ENCODE data around the gene KLHL14.

The KLHL14 gene

DNA sequence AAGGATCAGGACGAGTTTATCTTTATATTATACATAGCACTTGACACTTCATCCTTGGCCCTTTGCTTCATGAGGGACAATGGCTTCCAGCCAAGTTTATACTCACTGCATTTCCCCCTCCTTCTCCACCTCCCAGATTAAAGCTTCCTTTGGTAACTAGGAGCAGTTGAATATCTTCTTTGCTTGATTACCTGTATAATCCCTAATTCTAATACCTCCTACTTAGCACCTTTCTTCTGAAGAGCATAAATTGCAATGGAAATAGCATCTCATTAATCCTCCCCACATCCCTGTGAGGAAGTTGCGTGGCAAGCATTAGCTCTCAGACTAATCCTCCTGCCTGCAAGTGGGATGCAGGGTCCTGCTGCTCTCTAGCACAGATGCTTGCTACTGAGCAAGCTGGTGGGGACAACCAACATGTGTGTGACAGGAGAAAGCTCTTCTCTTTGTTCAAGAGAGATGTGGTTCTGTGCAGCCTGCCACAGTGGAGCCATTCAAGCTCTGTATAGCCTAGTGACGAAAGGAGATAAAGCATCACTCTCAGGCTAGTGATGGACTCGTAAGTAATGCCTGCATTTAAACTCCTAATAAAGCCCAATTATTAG, 19.1 kb downstream of the KLHL14 start:
- no peak for DNase-seq (ENCODE audit: extremely low read depth, low read depth)
- no peak overlapping the region for H3K4me3 ChIP-seq (replicated peaks; ENCODE audit: low read depth, low read length)
- TF ChIP-seq, protein P1, sequence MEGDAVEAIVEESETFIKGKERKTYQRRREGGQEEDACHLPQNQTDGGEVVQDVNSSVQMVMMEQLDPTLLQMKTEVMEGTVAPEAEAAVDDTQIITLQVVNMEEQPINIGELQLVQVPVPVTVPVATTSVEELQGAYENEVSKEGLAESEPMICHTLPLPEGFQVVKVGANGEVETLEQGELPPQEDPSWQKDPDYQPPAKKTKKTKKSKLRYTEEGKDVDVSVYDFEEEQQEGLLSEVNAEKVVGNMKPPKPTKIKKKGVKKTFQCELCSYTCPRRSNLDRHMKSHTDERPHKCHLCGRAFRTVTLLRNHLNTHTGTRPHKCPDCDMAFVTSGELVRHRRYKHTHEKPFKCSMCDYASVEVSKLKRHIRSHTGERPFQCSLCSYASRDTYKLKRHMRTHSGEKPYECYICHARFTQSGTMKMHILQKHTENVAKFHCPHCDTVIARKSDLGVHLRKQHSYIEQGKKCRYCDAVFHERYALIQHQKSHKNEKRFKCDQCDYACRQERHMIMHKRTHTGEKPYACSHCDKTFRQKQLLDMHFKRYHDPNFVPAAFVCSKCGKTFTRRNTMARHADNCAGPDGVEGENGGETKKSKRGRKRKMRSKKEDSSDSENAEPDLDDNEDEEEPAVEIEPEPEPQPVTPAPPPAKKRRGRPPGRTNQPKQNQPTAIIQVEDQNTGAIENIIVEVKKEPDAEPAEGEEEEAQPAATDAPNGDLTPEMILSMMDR (IDR thresholded peaks at IDR 0.05; ENCODE audit: low read depth, low read length, missing control alignments), result no peak

- no peak overlapping the region for H3K4me3 ChIP-seq (replicated peaks; ENCODE audit: low read depth, low read length)
- no peak for DNase-seq (ENCODE audit: extremely low read depth, low read depth)
- TF ChIP-seq, protein P1 (IDR thresholded peaks at IDR 0.05; ENCODE audit: low read depth, low read length, missing control alignments), result no peak
Observed at GRCh38 chr18:32750328-32750727, 22.5 kb downstream of the KLHL14 start.

DNA sequence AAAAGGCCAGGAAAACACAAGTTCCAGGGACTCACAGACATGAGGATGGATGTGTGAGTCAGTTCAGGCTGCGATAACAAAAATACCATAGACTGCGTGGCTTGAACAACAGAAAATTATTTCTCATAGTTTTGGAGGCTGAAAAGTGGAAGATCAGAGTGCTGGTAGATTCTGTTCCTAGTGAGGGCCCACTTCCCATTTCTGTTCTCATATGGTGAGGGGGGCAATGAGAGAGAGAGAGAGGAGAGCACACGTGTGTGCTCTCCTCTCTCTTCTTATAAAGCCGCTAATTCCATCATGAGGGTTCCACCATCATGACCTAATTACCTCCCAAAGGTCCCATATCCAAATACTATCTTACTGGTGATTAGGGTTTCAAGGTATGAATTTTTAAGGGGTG, 23.0 kb downstream of the KLHL14 start:
- TF ChIP-seq, protein P1 (IDR thresholded peaks at IDR 0.05; ENCODE audit: low read depth, low read length, missing control alignments), result no peak
- no peak overlapping the region for H3K4me3 ChIP-seq (replicated peaks; ENCODE audit: low read depth, low read length)
- no peak for DNase-seq (ENCODE audit: extremely low read depth, low read depth)

DNA sequence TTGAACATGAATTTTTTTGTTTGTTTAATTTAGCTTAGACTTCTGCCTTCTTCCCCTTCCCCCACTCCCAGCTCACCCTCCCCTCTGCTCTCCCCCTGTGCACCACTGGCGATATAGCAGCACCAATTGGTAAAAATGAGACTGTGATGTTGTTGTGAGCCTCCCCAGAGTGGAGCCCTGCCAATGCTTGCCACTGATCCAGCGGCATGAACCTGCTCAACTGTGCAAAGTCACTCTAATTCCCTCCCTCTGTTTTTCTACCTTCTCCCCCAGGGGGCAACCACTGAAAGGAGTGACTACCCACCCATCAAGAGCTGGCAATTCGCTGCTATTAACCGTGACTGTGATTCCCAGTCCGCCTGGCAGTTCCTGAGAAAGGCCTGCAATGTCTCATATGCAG, 30.2 kb downstream of the KLHL14 start:
- H3K4me3 ChIP-seq (replicated peaks; ENCODE audit: low read depth, low read length), result no peak overlapping the region
- TF ChIP-seq, protein P1 (IDR thresholded peaks at IDR 0.05; ENCODE audit: low read depth, low read length, missing control alignments), result no peak

GRCh38 chr18:32735781-32736180, 37.0 kb downstream of the KLHL14 start:
- TF ChIP-seq, protein P1 (IDR thresholded peaks at IDR 0.05; ENCODE audit: low read depth, low read length, missing control alignments), result no peak
- H3K4me3 ChIP-seq (replicated peaks; ENCODE audit: low read depth, low read length), result no peak overlapping the region
- DNase-seq (ENCODE audit: extremely low read depth, low read depth), result no peak

More for the DNA sequence above, 30.2 kb downstream of the KLHL14 start:
- no peak for DNase-seq (ENCODE audit: extremely low read depth, low read depth)

DNA sequence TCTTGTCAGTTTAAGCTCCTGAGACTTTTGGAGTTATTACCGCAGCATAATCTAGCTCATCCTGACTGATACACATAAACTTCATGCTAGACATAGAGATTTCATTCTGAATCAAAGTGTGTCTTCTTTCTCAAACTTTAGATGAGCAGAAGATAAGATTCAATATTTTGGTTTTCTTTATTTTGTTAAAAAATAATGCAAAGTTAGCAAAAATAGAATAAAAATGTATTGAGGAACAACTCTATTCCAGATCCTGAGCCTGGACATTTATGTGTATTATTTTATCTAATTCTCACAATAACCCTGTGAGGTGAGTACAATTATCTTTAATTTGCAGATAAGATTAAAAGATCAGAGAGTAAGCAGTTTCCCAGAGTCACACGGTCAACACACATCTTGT, 38.4 kb downstream of the KLHL14 start:
- DNase-seq (ENCODE audit: extremely low read depth, low read depth), result no peak
- TF ChIP-seq, protein P1 (IDR thresholded peaks at IDR 0.05; ENCODE audit: low read depth, low read length, missing control alignments), result no peak
- H3K4me3 ChIP-seq (replicated peaks; ENCODE audit: low read depth, low read length), result no peak overlapping the region

GRCh38 chr18:32732165-32732564, 40.7 kb downstream of the KLHL14 start:
- no peak overlapping the region for H3K4me3 ChIP-seq (replicated peaks; ENCODE audit: low read depth, low read length)

More at GRCh38 chr18:32732165-32732564, 40.7 kb downstream of the KLHL14 start:
- DNase-seq (ENCODE audit: extremely low read depth, low read depth), result no peak
- TF ChIP-seq, protein P1 (IDR thresholded peaks at IDR 0.05; ENCODE audit: low read depth, low read length, missing control alignments), result no peak

Data from HFF-Myc (cell line).